Esophagus squamous epithelium (tissue), 4 donors: ENCODE measurements around the gene PTPRG.

ENCODE experiments used
- CTCF ChIP-seq, 6 experiments: fragments of 450-650 bp in 4 of 6; fragments of 200-600 bp in 2 of 6; sonication (generic) in 2 of 6; IDR thresholded peaks; one replicate each; pipeline ENCODE4 v1.5.1; 2016 to 2019; ENCODE audit warnings: antibody characterized with exemption in 6 of 6, mild to moderate bottlenecking in 4 of 6, moderate library complexity in 4 of 6
- POLR2A ChIP-seq, 4 donors: fragments of 450-650 bp; IDR thresholded peaks; one replicate each; pipeline ENCODE4 v1.6.1; 2017; ENCODE audit warnings: antibody characterized with exemption in 4 of 4, mild to moderate bottlenecking in 4 of 4, moderate library complexity in 3 of 4

- no peak for TF ChIP-seq POLR2A (IDR thresholded peaks at IDR 0.05)
- no peak for TF ChIP-seq CTCF (IDR thresholded peaks at IDR 0.05)
These were observed 533.1 kb downstream of the PTPRG start for GRCh38 chr3:62094461-62094860.
